ENCODE data around the gene SIPA1L3. TPM values are rescaled to one million over a fixed set of nuclear protein-coding genes. Genes with fewer than 3 reads are reported as not detected.

SIPA1L3 gene
- total RNA-seq, 1 donor from 2014 or later, result 3.4 TPM

GRCh38 chr19:38255383-38256014 lies 348.5 kb downstream of the SIPA1L3 start:
- DNase-seq (ENCODE audit: low read depth) (no peak), FAIRE-seq (no peak)
- Histone ChIP-seq H3K36me3 (ENCODE audit: control insufficient read depth, insufficient read depth, low read length) (no peaks in the 10 kb centered on the region), H3K27me3 (ENCODE audit: control insufficient read depth, insufficient read depth, low read length) (no peaks in the 10 kb centered on the region), H3K4me3 (ENCODE audit: low read depth, low read length) (no peak overlapping the region)
- TF ChIP-seq CTCF (IDR thresholded peaks at IDR 0.05; ENCODE audit: insufficient read depth, low read length, severe bottlenecking), result no peak

Other genes with a start within 250 kb of the SIPA1L3 start
- gene ZNF607, start 187.4 kb upstream of the SIPA1L3 start, total RNA-seq, result 5.5 and 8.7 TPM in 2 replicates
- gene ZNF573, start 127.6 kb upstream of the SIPA1L3 start, total RNA-seq, result 3.3 and 6.6 TPM in 2 replicates
- gene WDR87, start 614 bp upstream of the SIPA1L3 start, total RNA-seq, result not detected in 2 replicates